Ovary (tissue), 9 donors: ENCODE measurements around the gene BPIFB4. TPM values are rescaled to one million over a fixed set of nuclear protein-coding genes. Genes with fewer than 3 reads are reported as not detected.
"Not testable (repeated sequence)": the region's sequence is repeated elsewhere in the genome, so short reads cannot be mapped to it uniquely, and the experiment has no call there.

Experiments used
- DNase-seq, 5 donors: peaks; one replicate each; pipeline ENCODE4 v3.0.0-alpha.2; 2019 to 2020
- H3K27ac ChIP-seq, 2 donors: fragments of 200-600 bp; one replicate each; pipeline versions ENCODE4 v1.5.1 to v1.8.0; 2019 to 2022
- H3K27me3 ChIP-seq: fragments of 200-600 bp; one replicate; pipeline ENCODE4 v1.8.0; 2022
- H3K36me3 ChIP-seq: fragments of 200-600 bp; sonication (generic); one replicate; pipeline ENCODE4 v1.5.1; 2019
- H3K4me1 ChIP-seq: one replicate; pipeline ENCODE4 v1.8.1; 2013; ENCODE audit warnings: mild to moderate bottlenecking, moderate library complexity; ENCODE audit not compliant: insufficient read depth
- H3K4me3 ChIP-seq: fragments of 200-600 bp; sonication (generic); one replicate; pipeline ENCODE4 v1.5.1; 2017
- H3K9me3 ChIP-seq, 2 donors: fragments of 200-600 bp in 1 of 2; sonication (generic) in 1 of 2; one replicate each; pipeline versions ENCODE4 v1.5.1 to v1.8.1; 2013 to 2019; ENCODE audit warnings: mild to moderate bottlenecking in 1 of 2, moderate library complexity in 1 of 2
- EP300 ChIP-seq: sonication (generic); formaldehyde crosslinking; IDR thresholded peaks from one replicate; pipeline ENCODE4 v1.6.1; 2017; ENCODE audit warnings: antibody characterized with exemption
- POLR2A ChIP-seq: fragments of 450-650 bp; IDR thresholded peaks from one replicate; pipeline ENCODE4 v1.6.1; 2017; ENCODE audit warnings: antibody characterized with exemption, mild to moderate bottlenecking, moderate library complexity
- WGBS, 3 donors: extraction: QIAGEN DNeasy Blood & Tissue Kit in 1 of 3; methylation state at CpG; one replicate each; pipeline versions ENCODE4 v1.1.5 to v1.1.7; 2013 to 2017; 5-methylcytosine and 5-hydroxymethylcytosine counted together
- intact Hi-C, 4 donors: fragments of 100-400 bp; cut with DNase I; formaldehyde crosslinking; loops; one replicate each; pipeline versions ENCODE4 v1.11.0 to v1.15.1; 2022 to 2023
- polyA plus RNA-seq, 2 donors: library from polyadenylated mRNA; stranded (reverse); fragments of 200-250 nt in 1 of 2; fragments of 350-450 nt in 1 of 2; fragmentation: Illumina TruSeq in 1 of 2; extraction: RNeasy Lipid Tissue Mini Kit (QIAGEN cat#74804) in 1 of 2; gene quantifications; one replicate each; pipeline ENCODE4 v1.2.3, GENCODE V29; 2013 to 2014
- total RNA-seq, 7 donors: library from RNA; depleted of rRNA in 2 of 7; stranded (reverse); fragments of >200 nt in 2 of 7; fragmentation: NEBNext Ultra II Directional in 3 of 7; extraction: Animal tissue kit (Norgen Biotek cat#: 25700) in 3 of 7; gene quantifications; one replicate each; pipeline versions ENCODE4 v1.1.0 to v1.2.4, GENCODE V29; 2016 to 2023
- TF ChIP-seq, protein P1 (sequence below), 3 donors: fragments of 450-650 bp in 2 of 3; fragments of 200-600 bp in 1 of 3; IDR thresholded peaks; one replicate each; pipeline versions ENCODE4 v1.5.1 to v1.8.0; 2016 to 2022; ENCODE audit warnings: antibody characterized with exemption in 3 of 3, mild to moderate bottlenecking in 1 of 3
- donor health status: DM: no; HTN: no; CAD: no; lungs with moderate emphysema.
- donor health status: DM: no; HTN: no; CAD: no.
- donor health status: Bipolar disorder and iron deficiency.
- donor health status: DM: yes; HTN: yes; CAD: no.
- donor health status: DM: no; HTN: no; CAD: no.
- donor health status: DM: yes; HTN: yes; CAD: no.

BPIFB4 gene
- total and polyA plus RNA-seq, 9 donors = not detected

GRCh38 chr20:33110147-33110825 lies 30.8 kb downstream of the BPIFB4 start:
- intact Hi-C loops = no loop called here
- DNase-seq = no peak
- 76 to 80% (median 77%) methylated on average over 8 of the region's 8 CpGs for WGBS, 3 donors
- no peaks in the 10 kb centered on the region for H3K9me3 ChIP-seq
- H3K36me3 ChIP-seq = no peaks in the 10 kb centered on the region
- H3K27me3 ChIP-seq = no peaks in the 10 kb centered on the region
- TF ChIP-seq EP300 (no peak), POLR2A (no peak)
- TF ChIP-seq, protein P1, sequence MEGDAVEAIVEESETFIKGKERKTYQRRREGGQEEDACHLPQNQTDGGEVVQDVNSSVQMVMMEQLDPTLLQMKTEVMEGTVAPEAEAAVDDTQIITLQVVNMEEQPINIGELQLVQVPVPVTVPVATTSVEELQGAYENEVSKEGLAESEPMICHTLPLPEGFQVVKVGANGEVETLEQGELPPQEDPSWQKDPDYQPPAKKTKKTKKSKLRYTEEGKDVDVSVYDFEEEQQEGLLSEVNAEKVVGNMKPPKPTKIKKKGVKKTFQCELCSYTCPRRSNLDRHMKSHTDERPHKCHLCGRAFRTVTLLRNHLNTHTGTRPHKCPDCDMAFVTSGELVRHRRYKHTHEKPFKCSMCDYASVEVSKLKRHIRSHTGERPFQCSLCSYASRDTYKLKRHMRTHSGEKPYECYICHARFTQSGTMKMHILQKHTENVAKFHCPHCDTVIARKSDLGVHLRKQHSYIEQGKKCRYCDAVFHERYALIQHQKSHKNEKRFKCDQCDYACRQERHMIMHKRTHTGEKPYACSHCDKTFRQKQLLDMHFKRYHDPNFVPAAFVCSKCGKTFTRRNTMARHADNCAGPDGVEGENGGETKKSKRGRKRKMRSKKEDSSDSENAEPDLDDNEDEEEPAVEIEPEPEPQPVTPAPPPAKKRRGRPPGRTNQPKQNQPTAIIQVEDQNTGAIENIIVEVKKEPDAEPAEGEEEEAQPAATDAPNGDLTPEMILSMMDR (IDR thresholded peaks at IDR 0.05) = no peak
- H3K4me3 ChIP-seq = no peak overlapping the region
- no peak overlapping the region for H3K27ac ChIP-seq
- H3K4me1 ChIP-seq = no peaks in the 10 kb centered on the region

DNA sequence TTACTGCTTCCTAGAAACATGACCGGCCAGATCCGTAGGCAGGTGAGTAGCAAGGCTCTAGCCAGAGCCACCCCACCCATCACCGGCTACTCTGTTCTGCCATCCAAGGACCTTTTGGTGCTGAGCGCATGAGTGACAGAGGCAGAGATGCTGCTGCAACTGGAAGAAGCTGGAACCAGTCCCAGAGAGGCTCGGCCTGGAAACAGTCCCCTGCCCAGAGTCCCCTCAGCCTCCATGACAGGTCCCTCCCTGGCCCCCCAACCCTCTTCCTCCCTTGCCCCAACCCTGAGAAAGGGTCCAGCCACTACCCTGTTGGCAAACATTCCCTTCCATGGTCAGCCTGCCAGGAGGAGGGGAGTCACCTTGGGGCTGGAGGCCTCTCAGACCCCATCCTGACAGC lies 31.9 kb downstream of the BPIFB4 start:
- no peak for DNase-seq
- H3K27me3 ChIP-seq = no peaks in the 10 kb centered on the region
- 83 to 100% (median 86%) methylated on average over 5 of the region's 5 CpGs for WGBS, 3 donors
- no peak overlapping the region for H3K4me3 ChIP-seq
- TF ChIP-seq EP300 = no peak
- no peaks in the 10 kb centered on the region for H3K36me3 ChIP-seq
- H3K27ac ChIP-seq = no peak overlapping the region
- intact Hi-C loops = no loop called here
- H3K4me1 ChIP-seq = no peaks in the 10 kb centered on the region
- no peaks in the 10 kb centered on the region for H3K9me3 ChIP-seq

DNA sequence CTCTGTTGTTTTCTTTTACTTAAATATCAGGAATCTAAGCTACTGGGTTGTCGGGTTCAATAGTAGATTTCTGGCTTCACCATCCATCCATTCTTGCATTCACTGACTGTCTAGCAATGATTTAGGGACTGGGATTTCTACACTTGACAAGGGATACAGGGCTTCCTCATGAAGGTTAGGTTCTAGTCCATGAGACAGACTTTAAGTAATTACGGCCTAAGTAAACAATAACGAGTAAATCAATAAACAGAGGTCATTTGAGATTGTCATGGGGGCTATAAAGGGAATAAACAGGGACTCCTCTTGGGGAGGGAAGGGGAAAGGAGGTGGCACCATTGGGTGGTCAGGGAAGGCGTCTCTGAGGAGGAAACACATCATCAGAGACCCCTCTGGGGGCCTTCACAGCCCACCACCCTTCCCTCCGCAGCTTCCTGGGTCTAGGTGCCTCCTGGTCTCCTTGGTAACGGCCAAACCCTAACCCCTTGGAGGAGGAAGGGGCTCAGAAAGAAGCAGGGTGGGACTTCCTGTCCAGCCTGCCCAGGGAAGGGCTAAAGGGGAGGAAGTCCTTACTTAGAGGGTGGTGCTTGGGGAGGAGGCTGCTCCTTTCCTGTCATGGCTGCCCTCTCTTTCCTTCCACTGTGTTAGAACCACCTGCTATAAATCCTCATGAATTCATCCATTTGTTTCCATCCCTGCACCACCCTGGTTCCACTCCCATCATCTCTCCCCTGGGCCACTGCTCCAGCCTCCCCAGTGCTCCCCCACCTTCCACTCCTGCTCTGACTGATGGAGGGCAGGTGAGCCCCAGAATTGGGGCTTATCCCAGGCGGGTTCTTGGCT lies 33.3 kb downstream of the BPIFB4 start:
- H3K27ac ChIP-seq = no peak overlapping the region

GRCh38 chr20:33113387-33113908 lies 34.0 kb downstream of the BPIFB4 start:
- Histone ChIP-seq H3K4me1 (no peaks in the 10 kb centered on the region), H3K4me3 (no peak overlapping the region), H3K27me3 (no peaks in the 10 kb centered on the region), H3K27ac (no peak overlapping the region), H3K36me3 (no peaks in the 10 kb centered on the region), H3K9me3 (no peaks in the 10 kb centered on the region)
- no peak for DNase-seq
- intact Hi-C loops = no loop called here
- TF ChIP-seq EP300 (no peak), POLR2A (no peak)
- TF ChIP-seq, protein P1 (IDR thresholded peaks at IDR 0.05) = no peak
- 63 to 67% (median 65%) methylated on average over 6 of the region's 6 CpGs for WGBS, 3 donors

More for the DNA sequence above, 33.3 kb downstream of the BPIFB4 start:
- Histone ChIP-seq H3K4me3 (no peak overlapping the region), H3K4me1 (no peaks in the 10 kb centered on the region), H3K36me3 (no peaks in the 10 kb centered on the region), H3K27me3 (no peaks in the 10 kb centered on the region), H3K9me3 (no peaks in the 10 kb centered on the region)
- WGBS, 3 donors = 61 to 65% (median 64%) methylated on average over 7 of the region's 7 CpGs
- DNase-seq = no peak
- TF ChIP-seq EP300 (no peak), POLR2A (no peak)
- TF ChIP-seq, protein P1 (IDR thresholded peaks at IDR 0.05) = no peak
- intact Hi-C loops = no loop called here

DNA sequence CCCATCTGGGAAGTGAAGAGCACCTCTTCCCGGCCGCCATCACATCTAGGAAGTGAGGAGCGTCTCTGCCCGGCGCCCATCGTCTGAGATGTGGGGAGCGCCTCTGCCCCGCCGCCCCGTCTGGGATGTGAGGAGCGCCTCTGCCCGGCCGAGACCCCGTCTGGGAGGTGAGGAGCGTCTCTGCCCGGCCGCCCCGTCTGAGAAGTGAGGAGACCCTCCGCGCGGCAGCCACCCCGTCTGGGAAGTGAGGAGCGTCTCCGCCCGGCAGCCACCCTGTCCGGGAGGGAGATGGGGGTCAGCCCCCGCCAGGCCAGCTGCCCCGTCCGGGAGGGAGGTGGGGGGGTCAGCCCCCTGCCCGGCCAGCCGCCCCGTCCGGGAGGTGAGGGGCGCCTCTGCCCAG lies 36.1 kb downstream of the BPIFB4 start:
- H3K9me3 ChIP-seq, DNase-seq, H3K4me1 ChIP-seq, H3K4me3 ChIP-seq, H3K27me3 ChIP-seq, intact Hi-C loops, H3K27ac ChIP-seq, H3K36me3 ChIP-seq: not testable (repeated sequence)
- WGBS, 3 donors = 91 to 98% (median 93%) methylated on average over 26 to 32 of the region's 34 CpGs
